GM21390 (cell line): Measurements from ENCODE around the gene PAGR1.
"Not testable (repeated sequence)": the region's sequence is repeated elsewhere in the genome, so short reads cannot be mapped to it uniquely, and the experiment has no call there.

Source experiments
- ATAC-seq: cut with Tn5 transposase; IDR thresholded peaks from one replicate; pipeline ENCODE4 v1.9.1; 2021; ENCODE audit not compliant: unreplicated experiment

PAGR1 gene

DNA sequence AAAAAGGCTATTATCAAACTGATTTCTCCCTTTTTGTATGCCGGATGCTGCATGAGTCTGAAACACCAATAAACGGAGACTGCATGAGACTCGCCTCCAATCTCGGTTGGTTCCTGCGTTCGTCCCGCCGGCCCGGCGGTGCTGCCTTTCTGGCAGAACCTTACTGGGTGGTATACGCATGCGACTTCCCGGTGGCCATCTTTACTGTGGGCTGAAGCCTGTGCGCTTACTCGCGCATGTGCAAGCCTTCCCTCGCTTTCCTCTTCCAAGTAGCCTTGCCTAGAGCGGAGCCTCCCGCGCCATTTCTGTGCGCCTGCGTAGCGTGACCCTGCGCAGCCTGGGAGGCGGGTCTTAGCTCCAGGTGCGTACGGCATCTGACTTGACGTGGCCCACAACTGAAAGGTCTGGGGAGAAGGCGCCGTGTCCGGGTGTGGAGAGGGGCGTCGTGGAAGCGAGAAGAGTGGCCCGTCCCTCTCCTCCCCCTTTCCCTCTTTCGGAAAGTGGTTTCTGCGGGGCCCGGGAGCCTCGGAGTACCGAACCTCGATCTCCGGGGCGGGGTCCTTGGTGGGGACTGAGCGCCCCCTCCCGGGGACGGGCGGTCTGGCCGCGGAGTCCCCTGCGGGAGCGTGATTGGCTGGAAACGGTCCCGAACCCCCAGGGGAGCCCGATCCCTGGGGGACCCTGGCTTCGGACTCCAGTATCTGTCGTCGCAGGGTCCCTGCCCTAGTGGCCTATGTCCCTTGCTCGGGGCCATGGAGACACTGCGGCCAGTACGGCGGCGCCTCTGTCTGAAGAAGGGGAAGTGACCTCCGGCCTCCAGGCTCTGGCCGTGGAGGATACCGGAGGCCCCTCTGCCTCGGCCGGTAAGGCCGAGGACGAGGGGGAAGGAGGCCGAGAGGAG lies at the start of gene PAGR1:
Gene PAGR1, plus strand, starts transcription at position 360 of the 901 bp plus-strand sequence. Its CDS starts 374 bp downstream, at position 734.
- peak; percentile 52 for ATAC-seq

DNA sequence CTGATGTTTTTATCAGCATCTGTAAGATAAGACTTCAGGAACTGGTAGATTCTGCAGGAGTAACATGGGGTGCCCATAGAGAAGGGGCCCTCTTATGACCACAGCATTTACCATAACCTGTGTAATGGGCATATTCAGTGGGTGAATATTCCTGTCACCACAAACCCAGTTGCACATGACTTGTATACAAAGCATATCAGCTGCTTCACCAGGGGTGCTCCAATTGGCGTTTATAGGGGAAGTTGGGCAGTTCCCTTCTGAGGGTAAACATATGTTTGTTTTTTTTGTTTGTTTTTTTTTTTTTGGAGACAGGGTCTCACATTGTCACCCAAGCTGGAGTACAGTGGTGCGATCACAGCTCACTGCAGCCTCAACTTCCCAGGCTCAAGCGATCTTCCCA lies 49.4 kb upstream of the PAGR1 start:
- ATAC-seq: no peak

DNA sequence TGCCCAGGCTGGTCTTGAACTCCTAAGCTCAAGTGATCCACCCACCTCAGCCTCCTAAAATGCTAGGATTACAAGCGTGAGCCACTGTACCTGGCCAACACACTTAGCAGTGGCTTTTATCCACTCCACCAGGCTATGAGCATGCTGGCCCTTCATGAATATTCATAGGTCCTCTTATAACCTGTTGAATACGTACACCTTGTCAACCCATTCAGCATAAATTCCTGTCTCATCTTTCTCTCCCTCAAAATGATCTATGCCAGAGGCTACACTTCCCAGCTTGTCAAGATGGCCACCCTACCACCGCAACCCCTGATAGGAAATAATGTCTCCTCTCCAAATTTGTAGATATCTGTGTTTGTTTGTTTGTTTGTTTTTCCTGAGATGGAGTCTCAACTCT lies 48.9 kb upstream of the PAGR1 start:
- no peak for ATAC-seq

DNA sequence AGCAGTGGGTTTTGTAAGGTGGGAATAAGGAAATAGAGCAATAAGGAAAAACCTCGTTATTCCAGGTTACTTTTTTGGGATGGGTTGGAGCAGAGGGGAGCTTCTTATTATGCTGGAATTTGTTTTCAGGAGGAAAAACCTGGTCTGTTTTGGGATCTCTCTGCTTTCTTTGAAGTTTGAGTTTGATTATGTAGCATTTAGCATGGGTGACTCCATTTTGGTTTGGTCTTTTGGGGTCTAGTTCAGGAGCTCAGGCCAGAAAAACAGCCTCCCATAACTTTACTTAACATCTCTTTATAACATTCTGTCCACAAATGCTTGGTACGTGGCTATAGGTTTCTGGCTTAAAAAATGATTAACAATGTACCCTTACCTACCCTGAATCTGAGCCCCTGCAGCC lies 46.4 kb upstream of the PAGR1 start:
- no peak for ATAC-seq

DNA sequence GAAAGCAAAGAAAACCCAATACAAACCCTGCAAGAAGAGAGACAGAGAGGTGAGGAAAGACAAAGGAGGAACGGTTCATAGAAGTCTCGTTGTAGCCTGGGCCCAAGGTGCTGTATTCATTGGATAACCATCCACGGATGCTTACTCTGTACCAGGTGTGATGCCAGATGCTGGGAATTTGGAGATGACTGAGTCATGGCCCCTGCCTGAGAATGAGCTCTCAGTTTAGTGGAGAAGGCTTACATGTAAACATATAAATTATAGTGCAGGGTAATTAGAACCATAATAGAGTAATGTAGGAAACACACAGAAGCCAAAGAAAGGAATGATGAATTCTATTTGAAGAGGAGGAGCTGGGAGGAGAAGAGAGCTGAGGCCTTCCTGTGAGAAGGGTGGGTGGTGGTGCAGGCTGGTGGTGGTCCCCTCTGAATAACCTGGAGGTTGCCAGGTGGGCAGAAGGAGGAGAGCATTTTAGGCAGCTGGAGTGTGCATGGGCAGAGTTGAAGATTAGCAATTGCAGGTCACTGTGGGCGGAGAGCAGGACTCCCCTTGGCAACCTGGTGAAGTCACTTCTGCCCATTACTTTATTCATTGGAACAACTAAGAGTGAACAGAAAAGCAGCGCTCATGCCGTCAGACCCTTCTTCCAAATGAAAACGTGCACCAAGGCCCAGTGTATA lies 45.6 kb upstream of the PAGR1 start:
- ATAC-seq: no peak

DNA sequence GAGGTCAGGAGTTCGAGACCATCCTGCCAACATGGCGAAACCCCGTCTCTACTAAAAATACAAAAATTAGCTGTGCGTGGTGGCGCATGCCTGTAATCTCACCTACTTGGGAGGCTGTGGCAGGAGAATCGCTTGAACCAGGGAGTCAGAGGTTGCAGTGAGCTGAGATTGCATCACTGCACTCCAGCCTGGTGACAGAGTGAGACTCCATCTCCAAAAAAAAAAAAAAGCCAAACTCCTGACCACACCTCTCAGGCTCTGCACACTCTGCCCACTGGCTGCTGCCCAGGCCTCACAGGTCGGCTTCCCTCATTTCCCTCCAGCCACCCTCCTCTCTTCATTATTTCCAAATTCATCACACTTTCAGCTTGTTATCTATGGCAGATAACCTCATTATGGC lies 43.6 kb upstream of the PAGR1 start:
- ATAC-seq: not testable (repeated sequence)

DNA sequence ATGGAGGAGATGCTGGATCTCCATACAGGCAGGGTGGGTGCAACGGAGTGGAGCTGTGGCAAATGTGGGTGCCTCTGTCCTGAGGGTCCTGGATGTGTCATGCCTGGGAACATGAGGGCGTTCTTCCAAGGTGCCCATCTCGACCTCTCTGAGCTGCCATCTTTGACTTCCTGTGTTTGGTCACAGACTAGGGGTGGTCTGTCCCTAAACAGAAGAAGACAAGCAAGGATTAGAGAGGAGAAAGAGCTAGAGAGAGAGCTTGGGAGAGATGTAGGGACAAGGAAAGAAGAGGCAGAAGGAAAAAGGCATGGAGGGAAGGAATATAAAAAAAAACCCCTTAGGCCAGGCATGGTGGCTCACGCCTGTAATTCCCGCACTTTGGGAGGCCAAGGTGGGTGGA lies 41.2 kb upstream of the PAGR1 start:
- ATAC-seq: no peak

DNA sequence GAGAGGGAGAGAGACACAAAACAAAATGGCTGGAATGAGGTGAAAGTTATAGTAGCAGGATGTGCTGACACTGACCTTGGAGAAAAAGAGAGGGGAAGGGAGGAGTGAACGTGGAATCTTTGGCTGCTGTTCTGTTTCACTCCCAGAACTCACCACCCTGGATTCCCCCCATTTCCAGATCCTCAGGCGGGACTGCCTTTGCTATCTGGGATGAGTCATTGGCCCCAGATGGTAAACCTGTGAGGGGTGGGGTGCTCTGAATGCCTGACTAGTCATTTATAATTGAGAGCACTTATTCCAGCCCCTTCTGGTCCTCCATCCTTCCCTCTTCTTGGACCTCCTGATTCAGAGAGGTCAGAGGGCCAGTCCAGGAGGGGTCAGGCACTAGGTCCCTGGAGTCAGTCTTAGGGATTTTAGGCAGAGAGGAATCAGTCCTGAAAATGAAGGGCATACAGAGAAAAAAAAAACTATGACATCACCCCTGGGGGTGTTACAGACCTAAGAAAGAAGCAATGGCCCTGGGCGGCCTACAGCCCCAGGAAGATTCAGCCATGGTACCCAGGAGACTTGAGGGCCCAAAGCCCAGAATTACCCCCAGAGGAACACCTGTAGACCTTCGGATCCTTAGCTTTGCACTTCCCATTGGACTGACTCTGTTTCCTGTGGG lies 40.1 kb upstream of the PAGR1 start:
- no peak for ATAC-seq

DNA sequence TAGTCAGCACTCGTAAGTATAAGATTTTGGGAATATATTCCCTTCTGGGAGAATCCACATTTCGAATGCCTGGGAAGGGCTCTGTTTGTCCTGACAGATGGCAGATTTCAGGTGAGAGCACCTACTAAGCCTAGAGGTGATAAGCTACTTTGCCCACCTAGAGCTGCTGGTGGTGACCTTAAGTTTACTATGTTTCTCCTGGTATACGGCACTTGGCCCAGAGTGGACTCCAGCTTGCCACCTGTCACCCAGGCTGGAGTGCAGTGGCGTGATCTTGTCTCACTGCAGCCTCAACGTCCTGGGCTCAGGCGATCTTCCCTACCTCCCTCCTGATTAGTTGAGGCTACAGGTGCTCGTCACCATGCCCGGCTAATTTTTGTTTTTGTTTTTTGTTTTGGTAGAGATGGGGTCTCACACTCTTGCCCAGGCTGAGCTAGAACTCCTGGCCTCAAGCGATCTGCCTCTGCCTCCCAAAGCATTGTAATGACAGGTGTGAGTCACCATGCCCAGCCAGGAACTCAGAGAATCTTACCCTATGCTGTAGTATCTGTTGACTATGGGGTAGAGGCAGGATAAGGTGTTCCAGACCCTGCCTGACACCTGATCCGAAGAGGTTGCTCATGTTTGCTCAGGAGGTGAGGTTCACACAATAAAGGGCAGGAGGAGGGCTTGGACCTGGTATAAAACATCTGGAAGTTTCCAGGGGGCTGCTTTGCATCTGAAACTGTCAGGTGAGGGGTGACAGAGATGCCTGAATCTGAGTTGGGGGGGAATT lies 38.2 kb upstream of the PAGR1 start, which contains the start of gene ZG16:
Gene ZG16, plus strand, starts transcription at position 681 of the 775 bp plus-strand sequence. CDS start 1,011 bp downstream, outside the sequence.
- no peak for ATAC-seq

DNA sequence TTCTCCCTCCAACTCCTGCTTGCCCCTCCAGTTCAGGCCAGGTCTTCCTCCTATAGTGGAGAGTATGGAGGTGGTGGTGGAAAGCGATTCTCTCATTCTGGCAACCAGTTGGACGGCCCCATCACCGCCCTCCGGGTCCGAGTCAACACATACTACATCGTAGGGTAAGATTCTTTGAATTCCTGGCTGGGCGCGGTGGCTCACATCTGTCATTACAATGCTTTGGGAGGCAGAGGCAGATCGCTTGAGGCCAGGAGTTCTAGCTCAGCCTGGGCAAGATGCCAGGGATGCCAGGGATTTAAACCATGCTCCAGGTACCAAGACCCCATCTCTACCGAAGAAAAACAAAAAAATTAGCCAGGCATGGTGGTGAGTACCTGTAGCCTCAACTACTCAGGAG lies 36.5 kb upstream of the PAGR1 start:
- ATAC-seq: no peak

DNA sequence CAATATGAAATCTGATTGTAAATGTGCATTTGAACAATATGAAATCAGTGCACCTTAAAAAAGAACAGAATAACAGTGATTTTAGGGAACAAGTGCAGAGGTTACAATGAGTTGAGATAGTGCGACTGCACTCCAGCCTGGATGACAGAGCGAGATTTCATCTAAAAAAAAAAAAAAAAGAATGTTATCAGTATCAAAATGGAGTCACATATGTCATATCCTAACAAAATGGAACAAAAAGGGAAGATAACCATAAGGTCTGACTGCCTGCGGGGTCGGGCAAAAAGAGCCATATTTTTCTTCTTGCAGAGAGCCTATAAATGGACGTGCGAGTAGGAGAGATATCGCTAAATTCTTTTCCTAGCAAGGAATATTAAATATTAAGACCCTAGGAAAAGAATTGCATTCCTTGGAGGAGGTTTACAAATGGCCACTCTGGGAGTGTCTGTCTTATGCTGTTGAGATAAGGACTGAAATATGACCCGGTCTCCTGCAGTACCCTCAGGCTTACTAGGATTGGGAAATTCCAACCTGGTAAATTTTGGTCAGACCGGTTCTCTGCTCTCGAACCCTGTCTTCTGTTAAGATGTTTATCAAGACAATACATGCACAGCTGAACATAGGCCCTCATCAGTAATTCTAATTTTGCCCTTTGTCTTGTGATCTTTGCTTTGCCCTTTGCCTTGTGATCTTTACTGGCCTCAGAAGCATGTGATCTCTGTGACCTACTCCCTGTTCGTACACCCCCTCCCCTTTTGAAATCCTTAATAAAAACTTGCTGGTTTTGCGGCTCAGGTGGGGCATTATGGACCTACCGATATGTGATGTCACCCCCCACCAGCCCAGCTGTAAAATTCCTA lies 32.6 kb upstream of the PAGR1 start:
- not testable (repeated sequence) for ATAC-seq

DNA sequence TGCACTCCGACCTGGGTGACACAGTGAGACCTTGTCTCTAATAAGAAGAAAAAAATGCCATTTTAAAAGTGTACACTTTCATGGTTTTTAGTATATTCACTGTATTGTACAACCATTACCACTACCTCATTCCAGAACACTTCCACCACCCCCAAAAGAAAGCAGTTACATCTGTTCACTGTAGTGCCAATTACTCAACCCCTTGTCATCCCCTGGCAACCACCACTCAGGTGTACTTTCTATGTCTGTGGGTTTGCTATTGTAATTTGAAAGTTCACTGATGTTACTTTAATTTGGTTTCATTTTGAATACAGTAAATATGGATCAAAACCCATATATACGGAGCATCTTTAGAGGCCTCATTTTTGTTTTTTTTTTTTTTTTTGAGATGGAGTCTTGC lies 31.8 kb upstream of the PAGR1 start:
- no peak for ATAC-seq

DNA sequence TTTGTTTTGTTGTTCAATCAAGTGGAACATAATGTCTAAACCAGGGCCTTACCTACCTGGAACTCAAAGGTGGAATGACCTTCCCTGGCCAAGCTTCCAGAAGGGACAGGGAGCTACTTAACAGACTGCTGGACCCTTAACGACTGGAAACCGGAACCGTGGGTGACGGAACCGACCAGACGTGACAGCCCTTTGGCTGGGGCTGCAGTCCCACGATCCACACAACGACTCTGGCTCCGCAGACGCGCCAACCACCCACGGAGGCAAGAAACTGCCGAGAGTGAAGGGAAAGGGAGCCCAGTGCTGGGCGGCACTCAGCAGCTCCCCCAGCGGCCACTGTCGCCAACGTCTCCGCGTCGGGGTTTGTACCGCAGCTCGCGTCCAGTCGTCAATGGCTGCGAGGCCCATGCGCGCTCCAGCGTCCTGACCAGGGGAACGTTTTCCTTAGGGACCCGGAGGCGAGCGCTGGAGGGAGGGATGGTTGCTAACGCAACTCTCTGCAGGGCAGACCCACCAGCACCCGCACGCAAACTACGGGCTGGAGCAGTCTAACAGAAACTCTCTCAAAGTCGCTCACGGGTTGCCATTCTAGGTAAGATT lies 31.0 kb upstream of the PAGR1 start:
- ATAC-seq: no peak

DNA sequence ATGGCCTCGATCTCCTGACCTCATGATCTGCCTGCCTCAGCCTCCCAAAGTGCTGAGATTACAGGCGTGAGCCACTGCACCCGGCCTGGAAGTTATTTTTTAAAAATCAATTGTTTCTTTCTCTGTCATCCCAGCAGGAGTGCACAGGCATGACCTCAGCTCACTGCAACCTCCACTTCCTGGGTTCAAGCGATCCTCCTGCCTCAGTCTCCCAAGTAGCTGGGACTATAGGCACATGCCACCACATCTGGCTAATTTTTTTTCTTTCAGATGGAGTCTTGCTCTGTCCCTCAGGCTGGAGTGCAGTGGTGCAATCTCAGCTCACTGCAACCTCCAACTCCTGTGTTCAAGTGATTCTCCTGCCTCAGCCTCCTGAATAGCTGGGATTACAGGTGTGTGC lies 28.8 kb upstream of the PAGR1 start:
- ATAC-seq: not testable (repeated sequence)

DNA sequence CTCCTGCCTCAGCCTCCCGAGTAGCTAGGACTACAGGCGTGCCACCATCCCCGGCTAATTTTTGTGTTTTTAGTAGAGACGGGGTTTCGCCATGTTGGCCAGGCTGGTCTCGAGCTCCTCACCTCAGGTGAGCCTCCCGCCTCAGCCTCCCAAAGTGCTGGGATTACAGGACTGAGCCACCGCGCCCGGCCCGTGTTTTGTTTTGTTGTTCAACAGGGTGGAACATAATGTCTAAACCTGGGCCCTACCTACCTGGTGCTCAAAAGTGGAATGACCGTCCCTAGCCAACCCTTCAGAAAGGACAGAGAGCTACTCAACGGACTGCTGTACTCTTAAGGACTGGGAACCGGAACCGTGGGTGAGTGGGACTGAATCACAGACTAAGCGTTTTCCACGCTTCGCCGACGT lies 26.2 kb upstream of the PAGR1 start:
- ATAC-seq: no peak

DNA sequence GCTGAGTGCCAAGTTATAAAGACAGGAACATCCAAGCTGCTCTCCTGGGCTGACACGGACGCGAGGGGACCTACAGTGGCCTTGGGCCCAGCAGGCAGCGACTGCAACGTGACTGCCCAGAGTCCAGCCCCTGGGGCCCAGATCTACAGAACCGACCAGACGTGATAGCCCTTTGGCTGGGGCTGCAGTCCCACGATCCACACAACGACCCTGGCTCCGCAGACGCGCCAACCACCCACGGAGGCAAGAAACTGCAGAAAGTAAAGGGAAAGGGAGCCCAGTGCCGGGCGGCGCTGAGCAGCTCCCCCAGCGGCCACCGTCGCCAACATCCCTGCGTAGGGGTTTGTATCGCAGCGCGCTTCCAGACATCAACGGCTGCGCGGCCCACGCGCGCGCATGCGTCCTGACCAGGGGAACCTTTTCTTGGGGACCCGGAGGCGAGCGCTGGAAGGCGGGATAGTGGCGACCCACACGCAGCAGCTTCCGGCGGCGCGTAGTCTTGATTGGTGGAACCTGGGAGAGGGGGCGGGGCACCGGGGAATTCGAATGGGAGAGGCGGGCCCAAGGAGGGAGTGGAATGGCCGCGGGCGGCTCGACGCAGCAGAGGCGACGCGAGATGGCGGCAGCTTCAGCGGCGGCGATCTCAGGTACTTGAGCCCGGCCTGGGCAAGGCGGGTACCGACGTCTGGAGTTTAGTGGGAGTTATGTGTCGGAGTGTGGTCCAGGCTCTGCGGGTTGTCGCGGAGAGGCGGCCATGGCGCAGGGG lies 25.6 kb upstream of the PAGR1 start, which contains the start of gene KIF22:
Gene KIF22, plus strand, starts transcription at position 569 of the 766 bp plus-strand sequence. Its CDS starts 9 bp downstream, at position 578.
- peak; percentile 92 for ATAC-seq

DNA sequence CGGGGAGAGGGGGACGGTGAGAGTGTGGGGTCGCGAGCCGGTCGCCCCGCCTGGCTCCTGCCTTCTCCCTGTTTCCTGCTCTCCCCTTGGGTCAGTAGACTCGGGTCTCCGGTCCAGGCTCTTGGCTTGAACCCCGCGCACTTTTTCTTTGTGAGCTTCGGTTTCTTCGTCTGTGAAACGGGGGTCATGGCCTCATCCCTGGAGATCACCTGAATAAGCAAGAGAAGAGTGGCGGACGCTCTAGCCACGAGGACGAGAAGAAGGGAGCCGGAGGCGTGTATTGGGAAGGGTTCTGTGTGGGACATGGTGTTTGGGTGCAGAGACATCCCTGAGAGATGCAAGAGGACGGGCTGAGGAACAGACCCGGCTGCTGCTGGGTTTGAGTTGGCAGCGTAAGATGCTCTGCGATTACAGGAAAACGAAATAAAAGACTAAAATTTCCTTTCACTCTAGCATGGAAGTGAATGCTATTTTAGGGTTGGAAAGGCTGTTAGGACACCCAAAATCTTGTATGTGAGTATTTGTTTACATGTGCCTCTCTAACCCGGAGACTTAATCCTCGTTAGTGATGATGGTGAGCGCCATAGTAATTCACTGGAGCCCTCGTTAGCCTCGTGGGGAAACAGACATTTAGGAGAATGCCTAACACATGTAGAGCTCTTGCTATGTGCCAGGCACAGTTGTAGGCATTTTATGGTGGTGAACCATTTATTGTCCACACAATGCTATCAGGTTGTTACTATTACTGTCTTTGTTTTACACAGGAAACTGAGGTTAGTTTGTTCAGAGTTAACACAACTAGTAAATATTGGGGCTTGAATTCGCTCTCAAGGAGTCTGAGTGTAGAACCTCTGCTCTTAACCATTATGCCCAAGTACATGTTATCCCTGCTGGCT lies 24.8 kb upstream of the PAGR1 start:
- peak; percentile 24 for ATAC-seq
